Measurements from ENCODE around the gene CLCN7. TPM values are rescaled to one million over a fixed set of nuclear protein-coding genes. Genes with fewer than 3 reads are reported as not detected.

CLCN7 gene
- total and polyA plus RNA-seq, 9 of the 15 experiments (the other 6 are each of a cell fraction or from before 2014, with no cell fraction given), result 0.06 to 126 (median 18.7) TPM

- no peak for TF ChIP-seq ZBTB1 (CRISPR knock-in tag; IDR thresholded peaks at IDR 0.05; ENCODE audit: borderline replicate concordance, low read depth)
- TF ChIP-seq, protein P1, sequence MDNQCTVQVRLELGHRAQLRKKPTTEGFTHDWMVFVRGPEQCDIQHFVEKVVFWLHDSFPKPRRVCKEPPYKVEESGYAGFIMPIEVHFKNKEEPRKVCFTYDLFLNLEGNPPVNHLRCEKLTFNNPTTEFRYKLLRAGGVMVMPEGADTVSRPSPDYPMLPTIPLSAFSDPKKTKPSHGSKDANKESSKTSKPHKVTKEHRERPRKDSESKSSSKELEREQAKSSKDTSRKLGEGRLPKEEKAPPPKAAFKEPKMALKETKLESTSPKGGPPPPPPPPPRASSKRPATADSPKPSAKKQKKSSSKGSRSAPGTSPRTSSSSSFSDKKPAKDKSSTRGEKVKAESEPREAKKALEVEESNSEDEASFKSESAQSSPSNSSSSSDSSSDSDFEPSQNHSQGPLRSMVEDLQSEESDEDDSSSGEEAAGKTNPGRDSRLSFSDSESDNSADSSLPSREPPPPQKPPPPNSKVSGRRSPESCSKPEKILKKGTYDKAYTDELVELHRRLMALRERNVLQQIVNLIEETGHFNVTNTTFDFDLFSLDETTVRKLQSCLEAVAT (IDR thresholded peaks at IDR 0.05), result peak; percentile 54 to 79; a peak in 3 of 4 replicates
- TF ChIP-seq, protein P2, sequence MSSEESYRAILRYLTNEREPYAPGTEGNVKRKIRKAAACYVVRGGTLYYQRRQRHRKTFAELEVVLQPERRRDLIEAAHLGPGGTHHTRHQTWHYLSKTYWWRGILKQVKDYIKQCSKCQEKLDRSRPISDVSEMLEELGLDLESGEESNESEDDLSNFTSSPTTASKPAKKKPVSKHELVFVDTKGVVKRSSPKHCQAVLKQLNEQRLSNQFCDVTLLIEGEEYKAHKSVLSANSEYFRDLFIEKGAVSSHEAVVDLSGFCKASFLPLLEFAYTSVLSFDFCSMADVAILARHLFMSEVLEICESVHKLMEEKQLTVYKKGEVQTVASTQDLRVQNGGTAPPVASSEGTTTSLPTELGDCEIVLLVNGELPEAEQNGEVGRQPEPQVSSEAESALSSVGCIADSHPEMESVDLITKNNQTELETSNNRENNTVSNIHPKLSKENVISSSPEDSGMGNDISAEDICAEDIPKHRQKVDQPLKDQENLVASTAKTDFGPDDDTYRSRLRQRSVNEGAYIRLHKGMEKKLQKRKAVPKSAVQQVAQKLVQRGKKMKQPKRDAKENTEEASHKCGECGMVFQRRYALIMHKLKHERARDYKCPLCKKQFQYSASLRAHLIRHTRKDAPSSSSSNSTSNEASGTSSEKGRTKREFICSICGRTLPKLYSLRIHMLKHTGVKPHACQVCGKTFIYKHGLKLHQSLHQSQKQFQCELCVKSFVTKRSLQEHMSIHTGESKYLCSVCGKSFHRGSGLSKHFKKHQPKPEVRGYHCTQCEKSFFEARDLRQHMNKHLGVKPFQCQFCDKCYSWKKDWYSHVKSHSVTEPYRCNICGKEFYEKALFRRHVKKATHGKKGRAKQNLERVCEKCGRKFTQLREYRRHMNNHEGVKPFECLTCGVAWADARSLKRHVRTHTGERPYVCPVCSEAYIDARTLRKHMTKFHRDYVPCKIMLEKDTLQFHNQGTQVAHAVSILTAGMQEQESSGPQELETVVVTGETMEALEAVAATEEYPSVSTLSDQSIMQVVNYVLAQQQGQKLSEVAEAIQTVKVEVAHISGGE (CRISPR knock-in tag; IDR thresholded peaks at IDR 0.05), result no peak
- peak; percentile 56; the same call in 1 of the 2 replicates for TF ChIP-seq NBN (IDR thresholded peaks at IDR 0.05; ENCODE audit: low read depth)
- 0 out of 2 replicates have a peak, but pooled peaks have one; percentile 65 for TF ChIP-seq MTA1 (IDR thresholded peaks at IDR 0.05; ENCODE audit: borderline replicate concordance)
- peak; percentile 97 for TF ChIP-seq GATAD2A (IDR thresholded peaks at IDR 0.05)
- 0 out of 4 replicates have a peak, but pooled peaks of 1 of the 2 experiments have one; percentile 22 for TF ChIP-seq FOXK2 (conservative IDR thresholded peaks at IDR 0.05 in 1 of 2, IDR thresholded peaks at IDR 0.05 in 1 of 2; ENCODE audit: low read depth in 2 of 2)
- no peak for TF ChIP-seq FOXJ2 (tag; IDR thresholded peaks at IDR 0.05)
- TF ChIP-seq ZNF212 (CRISPR knock-in tag; IDR thresholded peaks at IDR 0.05), result no peak
- no peak for TF ChIP-seq NRF1 (conservative IDR thresholded peaks at IDR 0.05 in 1 of 2, IDR thresholded peaks at IDR 0.05 in 1 of 2)
- TF ChIP-seq, protein P3, sequence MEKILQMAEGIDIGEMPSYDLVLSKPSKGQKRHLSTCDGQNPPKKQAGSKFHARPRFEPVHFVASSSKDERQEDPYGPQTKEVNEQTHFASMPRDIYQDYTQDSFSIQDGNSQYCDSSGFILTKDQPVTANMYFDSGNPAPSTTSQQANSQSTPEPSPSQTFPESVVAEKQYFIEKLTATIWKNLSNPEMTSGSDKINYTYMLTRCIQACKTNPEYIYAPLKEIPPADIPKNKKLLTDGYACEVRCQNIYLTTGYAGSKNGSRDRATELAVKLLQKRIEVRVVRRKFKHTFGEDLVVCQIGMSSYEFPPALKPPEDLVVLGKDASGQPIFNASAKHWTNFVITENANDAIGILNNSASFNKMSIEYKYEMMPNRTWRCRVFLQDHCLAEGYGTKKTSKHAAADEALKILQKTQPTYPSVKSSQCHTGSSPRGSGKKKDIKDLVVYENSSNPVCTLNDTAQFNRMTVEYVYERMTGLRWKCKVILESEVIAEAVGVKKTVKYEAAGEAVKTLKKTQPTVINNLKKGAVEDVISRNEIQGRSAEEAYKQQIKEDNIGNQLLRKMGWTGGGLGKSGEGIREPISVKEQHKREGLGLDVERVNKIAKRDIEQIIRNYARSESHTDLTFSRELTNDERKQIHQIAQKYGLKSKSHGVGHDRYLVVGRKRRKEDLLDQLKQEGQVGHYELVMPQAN (IDR thresholded peaks at IDR 0.05; ENCODE audit: borderline replicate concordance), result peak; percentile 50; the same call in 1 of the 2 replicates
- peak; percentile 51; the same call in 1 of the 2 replicates for TF ChIP-seq STAT5A (IDR thresholded peaks at IDR 0.05; ENCODE audit: borderline replicate concordance, low read length)
- 0 out of 2 replicates have a peak, but pooled peaks have one; percentile 38 for TF ChIP-seq PML (IDR thresholded peaks at IDR 0.05; ENCODE audit: low read length)
- no peak for TF ChIP-seq GATA2 (CRISPR knock-in tag; IDR thresholded peaks at IDR 0.05)
- peak; percentile 50; the same call in 1 of the 2 replicates for TF ChIP-seq NFIC (IDR thresholded peaks at IDR 0.05)
- 0 out of 2 replicates have a peak, but pooled peaks have one; percentile 62 for TF ChIP-seq HDAC2 (IDR thresholded peaks at IDR 0.05)
- no peak for TF ChIP-seq SIX5 (IDR thresholded peaks at IDR 0.05; ENCODE audit: borderline replicate concordance in 1 of 2, insufficient read depth in 1 of 2, low read depth in 1 of 2, low read length in 2 of 2)
- no peak for TF ChIP-seq PPARD (CRISPR knock-in tag; IDR thresholded peaks at IDR 0.05)
- peak; percentile 42; the same call in 1 of the 2 replicates for TF ChIP-seq ZFX (CRISPR knock-in tag; IDR thresholded peaks at IDR 0.05)
- TF ChIP-seq SNIP1 (IDR thresholded peaks at IDR 0.05; ENCODE audit: low read depth), result peak; percentile 49; the same call in 1 of the 2 replicates
- no peak for TF ChIP-seq NCOA2 (IDR thresholded peaks at IDR 0.05; ENCODE audit: partially characterized antibody in 2 of 2)
- TF ChIP-seq KDM5B (IDR thresholded peaks at IDR 0.05; ENCODE audit: insufficient replicate concordance, low read depth, low read length), result no peak
- 0 out of 2 replicates have a peak, but pooled peaks have one; percentile 37 for TF ChIP-seq EHMT2 (IDR thresholded peaks at IDR 0.05)
Observed at GRCh38 chr16:1472974-1473373, 1.9 kb downstream of the CLCN7 start (continued).

All from K562 (cell line).